ENCODE data around the gene FAM217B.

FAM217B gene

DNA sequence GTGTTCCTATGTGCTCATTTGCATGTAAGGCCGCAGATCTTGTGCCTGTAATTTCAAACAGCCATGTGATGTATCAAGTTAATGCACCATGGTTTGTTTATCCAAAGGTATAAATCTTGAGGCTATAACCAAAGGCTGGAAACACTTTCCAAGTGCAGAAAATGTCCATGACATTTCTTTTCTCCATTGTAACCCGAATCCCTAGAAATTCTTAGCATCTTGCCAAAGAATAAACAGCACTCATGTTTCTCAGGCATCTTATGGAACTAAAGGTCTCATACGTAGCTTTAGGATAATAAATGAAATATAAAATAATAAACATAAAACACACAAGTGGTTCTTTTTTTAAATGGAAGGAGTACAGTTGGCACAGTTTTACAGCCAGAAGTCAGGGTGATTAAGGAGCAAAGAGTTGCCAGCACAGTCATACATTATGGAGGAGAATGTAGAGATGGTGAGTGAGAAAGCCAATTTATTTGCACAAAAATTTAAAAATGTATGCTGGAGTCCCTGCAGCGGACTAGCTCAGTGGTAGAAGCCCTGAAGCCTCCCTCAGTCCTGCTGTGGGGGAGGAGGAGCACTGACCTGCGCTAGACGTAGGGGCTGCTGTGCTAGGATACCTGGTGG, 36.1 kb downstream of the FAM217B start:
- no peak for DNase-seq (ENCODE audit: low read depth)

DNA sequence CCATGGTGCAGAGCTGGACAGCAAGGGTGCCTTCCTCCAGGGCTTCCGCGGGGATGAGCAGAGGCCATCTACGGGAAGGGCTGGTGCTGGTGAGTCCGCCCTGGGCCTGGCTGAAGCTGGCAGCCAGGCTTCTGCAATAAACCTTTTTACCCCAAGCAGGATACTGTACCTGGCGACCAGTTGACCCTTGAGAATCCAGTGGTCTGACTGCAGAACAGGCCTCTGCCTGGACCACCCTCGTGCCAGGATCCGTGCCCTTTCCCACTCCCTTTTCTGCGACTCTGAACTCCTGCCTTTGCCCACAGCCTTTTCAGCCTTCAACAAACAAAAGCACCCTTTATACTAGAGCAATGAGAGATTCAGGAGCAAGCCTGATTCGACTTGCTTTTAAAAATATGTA, 36.9 kb downstream of the FAM217B start:
- no peak for DNase-seq (ENCODE audit: low read depth)

DNA sequence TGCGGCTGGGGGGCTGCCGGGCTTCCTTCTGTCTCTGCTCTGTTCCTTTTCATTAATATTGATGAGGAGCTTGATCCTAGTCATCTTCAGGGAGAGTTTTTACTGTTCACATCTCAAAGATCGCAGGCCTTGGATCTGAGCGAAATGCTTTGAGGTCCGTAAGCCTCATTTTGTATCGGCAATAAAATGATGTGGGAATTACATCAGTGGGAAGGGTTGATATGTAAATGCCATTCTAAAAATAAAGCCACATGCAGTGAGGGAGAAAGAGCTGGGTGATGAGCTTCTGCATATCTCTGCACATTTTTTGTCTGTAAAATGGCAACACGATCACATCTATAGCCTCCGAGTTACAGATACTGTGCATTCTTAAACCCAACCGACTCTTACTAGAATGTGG, 42.9 kb downstream of the FAM217B start:
- no peak for DNase-seq (ENCODE audit: low read depth)

DNA sequence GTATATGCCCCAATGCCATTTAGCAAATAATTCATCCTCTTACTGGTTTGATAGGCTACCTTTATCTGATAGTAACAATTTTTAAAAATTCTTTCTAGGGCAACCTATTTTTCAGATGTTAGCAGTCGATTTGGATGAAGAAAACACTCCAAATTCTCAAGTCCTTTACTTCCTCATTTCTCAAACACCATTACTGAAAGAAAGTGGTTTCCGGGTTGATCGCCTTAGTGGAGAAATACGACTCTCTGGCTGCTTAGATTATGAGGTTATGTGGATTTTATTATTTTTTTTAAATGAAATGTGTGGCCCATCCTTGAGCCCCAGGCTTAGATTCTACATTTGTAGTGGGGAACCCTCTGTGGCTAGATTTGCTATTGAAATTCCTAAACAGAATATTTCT, 44.4 kb downstream of the FAM217B start:
- DNase-seq (ENCODE audit: low read depth) = no peak

DNA sequence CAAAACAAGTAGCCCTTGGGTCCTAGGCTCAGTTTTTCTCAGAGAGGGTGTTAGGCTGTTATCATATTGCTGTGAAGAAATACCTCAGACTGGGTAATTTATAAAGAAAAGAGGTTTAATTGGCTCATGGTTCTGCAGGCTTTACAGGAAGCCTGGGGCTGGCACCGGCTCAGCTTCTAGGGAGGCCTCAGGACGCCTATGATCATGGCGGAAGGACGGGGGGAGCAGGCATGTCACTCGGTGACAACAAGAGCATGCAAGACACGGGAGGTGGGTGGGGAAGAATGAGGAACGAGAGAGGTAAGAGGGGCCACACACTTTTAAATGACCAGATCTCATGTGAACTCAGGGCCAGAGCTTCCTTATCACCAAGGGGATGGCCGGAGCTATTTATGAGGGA, 45.0 kb downstream of the FAM217B start:
- no peak for DNase-seq (ENCODE audit: low read depth)

DNA sequence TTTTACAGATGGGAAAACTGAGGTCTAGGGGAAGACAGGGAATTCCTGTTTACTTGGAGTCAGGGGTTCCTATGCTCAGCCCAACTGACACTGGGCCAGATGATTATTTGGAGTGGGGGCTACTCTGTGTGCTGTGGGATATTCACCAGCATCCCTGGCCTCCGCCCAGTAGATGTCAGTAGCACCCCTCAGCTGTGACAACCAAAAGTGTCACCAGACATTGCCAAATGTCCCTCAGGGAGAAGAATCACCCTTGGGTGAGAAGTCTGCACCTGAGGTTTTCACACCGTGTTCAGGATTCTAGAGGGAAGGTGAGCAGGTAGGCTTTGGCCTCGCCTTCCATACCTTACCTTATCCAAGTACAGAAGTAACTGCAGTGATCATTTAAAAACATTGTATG, 45.7 kb downstream of the FAM217B start:
- no peak for DNase-seq (ENCODE audit: low read depth)

DNA sequence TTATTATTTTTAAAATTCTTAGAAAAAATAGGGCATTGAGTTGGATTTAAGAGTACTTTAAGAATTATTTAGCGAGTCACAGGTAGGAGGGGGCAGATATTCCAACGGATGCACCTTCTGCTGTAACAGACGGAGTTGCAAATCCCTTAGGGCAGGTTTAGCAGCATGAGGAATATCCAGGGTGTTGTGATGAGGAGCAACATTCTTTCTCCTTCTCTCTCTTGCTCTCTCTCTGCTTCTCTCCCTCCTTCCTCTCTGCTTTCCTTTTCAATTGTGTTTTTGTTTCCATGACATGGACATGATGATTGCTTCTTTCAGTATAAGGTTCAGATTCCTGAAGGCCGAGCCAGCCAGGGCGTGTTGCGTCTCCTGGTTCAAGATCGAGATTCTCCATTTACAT, 46.9 kb downstream of the FAM217B start:
- no peak for DNase-seq (ENCODE audit: low read depth)

DNA sequence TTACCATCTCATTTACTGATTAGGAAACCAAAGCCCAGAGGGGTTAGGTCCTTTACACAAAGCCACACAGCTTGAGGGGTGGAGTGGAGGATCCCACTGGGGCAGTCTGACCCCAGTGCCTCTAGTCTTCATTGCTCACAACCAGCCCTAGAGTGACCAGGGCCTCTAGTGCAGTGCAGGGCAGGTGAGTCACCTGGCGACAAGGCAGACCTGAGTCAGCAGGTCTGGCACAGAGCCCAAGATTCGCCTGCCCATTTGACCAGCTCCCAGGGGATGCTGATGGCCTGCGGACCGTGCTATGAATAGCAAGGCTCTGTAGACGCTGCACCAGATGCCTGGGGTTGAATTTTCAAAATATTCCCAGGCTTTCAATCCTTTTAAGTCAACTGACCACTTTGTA, 48.0 kb downstream of the FAM217B start:
- DNase-seq (ENCODE audit: low read depth) = peak; percentile 2

DNA sequence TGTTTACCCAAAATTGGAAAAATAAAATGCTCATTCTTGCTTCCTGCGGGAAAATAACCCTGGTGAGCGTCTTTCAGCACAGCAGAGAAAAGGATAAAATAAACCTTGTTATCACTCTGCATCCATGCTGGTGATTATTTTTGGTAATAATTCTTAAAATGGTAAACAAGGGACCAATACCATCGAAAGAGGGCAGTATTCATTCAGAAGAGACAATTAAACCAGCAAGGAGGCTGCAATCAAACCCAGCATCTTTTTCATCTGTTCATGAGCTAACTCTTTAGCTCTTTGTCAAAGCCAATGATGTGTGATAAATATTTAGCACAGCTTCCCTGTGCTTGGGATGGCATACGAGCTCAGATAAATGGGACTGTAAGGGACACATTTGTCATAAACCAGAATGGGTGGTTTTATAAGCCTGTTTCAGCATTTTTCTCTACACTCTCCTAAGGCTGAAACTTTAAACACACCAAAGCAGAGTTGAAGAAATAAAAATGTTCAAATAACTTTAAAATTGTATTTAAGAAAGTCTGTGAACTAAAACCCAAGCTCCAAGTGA, 52.4 kb downstream of the FAM217B start:
- peak; percentile 9 for DNase-seq (ENCODE audit: low read depth)

DNA sequence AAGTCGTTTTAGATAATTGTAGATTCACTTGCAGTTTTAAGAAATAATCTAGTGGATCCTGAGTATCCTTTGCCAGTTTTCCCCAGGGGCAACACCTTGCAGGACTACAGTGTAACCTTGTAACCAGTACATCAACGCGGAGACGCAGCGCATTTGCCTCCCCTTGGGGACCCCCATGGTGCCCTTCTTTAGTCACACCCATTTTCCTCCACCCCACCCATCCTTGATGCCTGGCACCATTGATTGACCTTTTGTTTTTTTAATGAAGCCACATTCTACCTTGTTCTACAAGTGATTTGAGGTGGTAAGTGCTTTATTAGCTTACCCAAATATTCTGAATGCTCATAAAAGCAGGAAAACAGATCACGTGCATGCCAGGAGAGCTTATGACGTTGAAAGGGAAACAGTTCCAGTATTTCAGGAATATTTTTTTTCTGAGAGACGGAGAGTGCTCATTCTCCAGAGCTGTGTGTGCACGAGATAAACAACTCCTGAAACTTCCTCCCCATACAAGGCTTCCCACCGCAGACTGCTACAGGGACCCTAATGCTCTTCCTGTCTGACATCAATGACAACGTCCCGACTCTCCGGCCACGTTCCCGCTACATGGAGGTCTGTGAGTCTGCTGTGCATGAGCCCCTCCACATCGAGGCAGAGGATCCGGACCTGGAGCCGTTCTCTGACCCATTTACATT, 53.7 kb downstream of the FAM217B start:
- DNase-seq (ENCODE audit: low read depth) = no peak

DNA sequence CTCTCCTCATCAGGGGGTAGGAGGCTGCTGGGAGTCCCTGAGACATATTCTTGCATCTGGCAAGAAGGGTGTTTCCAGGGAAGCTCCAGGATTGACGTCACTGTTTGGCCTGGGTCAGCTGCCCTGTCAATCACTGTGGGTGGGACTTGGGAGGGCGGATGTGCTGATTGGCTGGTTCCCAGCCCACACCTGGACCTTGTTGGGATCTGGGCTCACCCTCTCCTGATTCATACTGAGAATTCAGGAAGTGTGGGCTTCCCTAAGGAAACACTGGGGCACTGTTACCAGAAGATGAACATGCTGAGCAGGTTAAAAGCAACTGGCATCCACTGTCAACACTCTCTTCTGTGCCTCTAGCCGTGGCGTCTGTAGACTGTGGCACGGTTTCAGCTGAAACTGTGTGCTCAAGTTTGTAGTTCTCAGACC, 54.5 kb downstream of the FAM217B start:
- peak; percentile 18 for DNase-seq (ENCODE audit: low read depth)

DNA sequence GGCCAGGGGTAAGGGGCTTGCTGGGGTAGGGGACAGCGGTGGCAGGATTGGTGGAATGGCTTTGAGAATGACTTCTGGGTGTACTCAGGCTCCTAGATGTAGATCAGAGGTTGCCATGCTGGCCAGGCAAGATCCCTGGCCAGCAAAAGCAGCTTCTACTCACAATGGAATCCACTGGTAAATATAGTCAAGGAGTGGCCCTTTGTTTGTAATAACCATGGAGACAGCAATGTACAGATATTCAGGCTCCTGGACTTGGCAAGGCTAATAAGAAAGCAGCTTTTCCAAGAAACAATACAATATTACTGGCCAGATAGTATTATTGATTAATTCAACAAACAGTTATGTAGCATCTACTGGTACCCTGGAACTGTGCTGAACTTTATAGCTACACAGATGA, 55.9 kb downstream of the FAM217B start:
- DNase-seq (ENCODE audit: low read depth) = no peak

DNA sequence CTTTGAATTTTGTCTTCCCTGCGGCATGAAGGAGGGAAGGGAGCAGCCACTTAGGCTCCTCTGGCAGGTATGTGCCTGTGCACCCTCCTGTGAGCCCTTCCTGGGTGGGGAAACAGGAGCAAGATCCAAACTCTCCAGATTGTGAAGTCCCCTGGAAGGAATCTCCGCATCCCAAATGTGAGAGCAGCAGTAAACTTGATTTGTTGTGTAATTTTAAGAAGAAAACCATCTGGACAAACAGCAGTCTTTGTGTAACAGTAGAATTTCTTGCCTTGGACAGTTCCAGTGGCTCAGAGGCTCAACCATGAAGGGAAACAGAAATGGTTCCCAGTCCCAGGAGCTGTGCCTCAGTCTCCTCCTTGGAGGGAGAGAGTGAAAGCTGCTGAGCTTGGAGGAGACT, 57.7 kb downstream of the FAM217B start:
- DNase-seq (ENCODE audit: low read depth) = no peak

All from EH (cell line).